IPS DF 6.9 (cell line): Measurements from ENCODE around the gene RPL26.
"Not testable (repeated sequence)": the region's sequence is repeated elsewhere in the genome, so short reads cannot be mapped to it uniquely, and the experiment has no call there.

Experiments
- DNase-seq: peaks from one replicate; pipeline ENCODE4 v3.0.0-alpha.2; 2013; ENCODE audit warnings: low read depth, low spot score
- H3K27ac ChIP-seq: one replicate; pipeline ENCODE4 v1.5.1; 2013; ENCODE audit warnings: low read length, control low read depth
- H3K27me3 ChIP-seq: 2 replicates; pipeline ENCODE4 v1.6.1; 2013; ENCODE audit warnings: mild to moderate bottlenecking, low read length; ENCODE audit not compliant: control insufficient read depth, insufficient read depth
- H3K36me3 ChIP-seq: 2 replicates; pipeline ENCODE4 v1.6.1; 2013; ENCODE audit warnings: low read length; ENCODE audit not compliant: control insufficient read depth, insufficient read depth
- H3K4me1 ChIP-seq: 2 replicates; pipeline ENCODE4 v1.6.1; 2013; ENCODE audit warnings: low read length; ENCODE audit not compliant: control insufficient read depth, insufficient read depth
- H3K4me3 ChIP-seq: 2 replicates; pipeline ENCODE4 v1.5.1; 2013; ENCODE audit warnings: mild to moderate bottlenecking, low read length
- H3K9me3 ChIP-seq: 2 replicates; pipeline ENCODE4 v1.6.1; 2013; ENCODE audit warnings: low read length, inconsistent platforms; ENCODE audit not compliant: control insufficient read depth, insufficient read depth
- WGBS: extraction: QIAGEN DNeasy Blood & Tissue Kit; methylation state at CpG from one replicate; pipeline ENCODE4 v1.1.7; 2013; ENCODE audit warnings: mixed read lengths, missing lambda C conversion rate; ENCODE audit not compliant: insufficient read length, insufficient coverage; 5-methylcytosine and 5-hydroxymethylcytosine counted together

The RPL26 gene

GRCh38 chr17:8347001-8347400 lies 36.0 kb downstream of the RPL26 start:
- H3K4me1 ChIP-seq, H3K9me3 ChIP-seq, DNase-seq, H3K27ac ChIP-seq, H3K27me3 ChIP-seq, H3K36me3 ChIP-seq, H3K4me3 ChIP-seq: not testable (repeated sequence)
- WGBS: no CpG with 5 or more reads among the region's 25 CpGs

- H3K9me3 ChIP-seq: no peaks in the 10 kb centered on the region
- no peaks in the 10 kb centered on the region for H3K4me1 ChIP-seq
- no peak overlapping the region for H3K4me3 ChIP-seq
- H3K27ac ChIP-seq: no peak overlapping the region
- no peaks in the 10 kb centered on the region for H3K27me3 ChIP-seq
- no peak for DNase-seq
- WGBS: no CpG with 5 or more reads among the region's 5 CpGs
- no peaks in the 10 kb centered on the region for H3K36me3 ChIP-seq
These were observed 36.9 kb downstream of the RPL26 start for GRCh38 chr17:8345951-8346665.

GRCh38 chr17:8345052-8345690 lies 37.8 kb downstream of the RPL26 start:
- no peaks in the 10 kb centered on the region for H3K9me3 ChIP-seq
- no peak overlapping the region for H3K27ac ChIP-seq
- no peaks in the 10 kb centered on the region for H3K36me3 ChIP-seq
- no peak overlapping the region for H3K4me3 ChIP-seq
- no peaks in the 10 kb centered on the region for H3K27me3 ChIP-seq
- no CpG with 5 or more reads among the region's 6 CpGs for WGBS
- no peaks in the 10 kb centered on the region for H3K4me1 ChIP-seq
- DNase-seq: no peak

- no CpG with 5 or more reads among the region's 4 CpGs for WGBS
- Histone ChIP-seq H3K4me1 (no peaks in the 10 kb centered on the region; the same call in 1 of the 2 replicates), H3K4me3 (no peak overlapping the region), H3K9me3 (no peaks in the 10 kb centered on the region), H3K36me3 (no peaks in the 10 kb centered on the region), H3K27ac (no peak overlapping the region), H3K27me3 (no peaks in the 10 kb centered on the region)
- no peak for DNase-seq
These were observed 41.5 kb downstream of the RPL26 start for GRCh38 chr17:8341456-8341855.

GRCh38 chr17:8339540-8339939 lies 43.5 kb downstream of the RPL26 start, which contains the start of gene ODF4:
TSS of gene ODF4 (plus strand) at chr17:8339840. CDS start at chr17:8340052, 212 bp downstream.
- Histone ChIP-seq H3K27me3 (no peaks in the 10 kb centered on the region), H3K4me1 (no peaks in the 10 kb centered on the region; the same call in 1 of the 2 replicates), H3K36me3 (no peaks in the 10 kb centered on the region), H3K9me3 (no peaks in the 10 kb centered on the region), H3K27ac (no peak within 1 kb of the TSS), H3K4me3 (no peak within 1 kb of the TSS)
- no peak for DNase-seq
- WGBS: no CpG with 5 or more reads among the region's 2 CpGs

GRCh38 chr17:8338753-8339140 lies 44.2 kb downstream of the RPL26 start:
- Histone ChIP-seq H3K4me3 (no peak overlapping the region), H3K4me1 (no peaks in the 10 kb centered on the region; the same call in 1 of the 2 replicates), H3K36me3 (no peaks in the 10 kb centered on the region), H3K9me3 (no peaks in the 10 kb centered on the region), H3K27me3 (no peaks in the 10 kb centered on the region), H3K27ac (no peak overlapping the region)
- DNase-seq: no peak
- WGBS: no CpG with 5 or more reads among the region's 5 CpGs

- H3K4me1 ChIP-seq: no peaks in the 10 kb centered on the region; the same call in 1 of the 2 replicates
- H3K4me3 ChIP-seq: no peak overlapping the region
- H3K36me3 ChIP-seq: no peaks in the 10 kb centered on the region
- H3K9me3 ChIP-seq: no peaks in the 10 kb centered on the region
- no peak overlapping the region for H3K27ac ChIP-seq
- H3K27me3 ChIP-seq: no peaks in the 10 kb centered on the region
- WGBS: no CpG with 5 or more reads among the region's 11 CpGs
- DNase-seq: no peak
These were observed 44.9 kb downstream of the RPL26 start for GRCh38 chr17:8337802-8338752.

GRCh38 chr17:8333281-8333680 lies 49.7 kb downstream of the RPL26 start:
- no peak for DNase-seq
- Histone ChIP-seq H3K27ac (no peak overlapping the region), H3K36me3 (no peaks in the 10 kb centered on the region), H3K27me3 (no peaks in the 10 kb centered on the region), H3K4me3 (no peak overlapping the region), H3K4me1 (no peaks in the 10 kb centered on the region; the same call in 1 of the 2 replicates), H3K9me3 (no peaks in the 10 kb centered on the region)
- no CpG with 5 or more reads among the region's 4 CpGs for WGBS

GRCh38 chr17:8332688-8333087 lies 50.3 kb downstream of the RPL26 start:
- no CpG with 5 or more reads among the region's 5 CpGs for WGBS
- no peak for DNase-seq
- no peaks in the 10 kb centered on the region for H3K27me3 ChIP-seq
- H3K4me1 ChIP-seq: no peaks in the 10 kb centered on the region
- no peaks in the 10 kb centered on the region for H3K36me3 ChIP-seq
- H3K27ac ChIP-seq: no peak overlapping the region
- no peak overlapping the region for H3K4me3 ChIP-seq
- H3K9me3 ChIP-seq: no peaks in the 10 kb centered on the region

- no peaks in the 10 kb centered on the region for H3K36me3 ChIP-seq
- peaks cover 2% of the 10 kb centered on the region; the same call in 1 of the 2 replicates for H3K4me1 ChIP-seq
- no peaks in the 10 kb centered on the region for H3K9me3 ChIP-seq
- H3K27ac ChIP-seq: no peak overlapping the region
- no peak for DNase-seq
- no peaks in the 10 kb centered on the region; the same call in 1 of the 2 replicates for H3K27me3 ChIP-seq
- WGBS: no CpG with 5 or more reads among the region's 2 CpGs
- H3K4me3 ChIP-seq: no peak overlapping the region
These were observed 50.9 kb downstream of the RPL26 start for GRCh38 chr17:8332128-8332527.
